Measurements from ENCODE around the gene IPO4. TPM values are rescaled to one million over a fixed set of nuclear protein-coding genes. Genes with fewer than 3 reads are reported as not detected.

Gene IPO4
- polyA plus RNA-seq, 3 donors, result 11.7 to 36.1 (median 26.7) TPM

Other genes starting within 250 kb of the IPO4 start
- 10 to 100 TPM; 30.6 to 56.1 (median 55.8) TPM for gene DHRS4, start 235.0 kb downstream of the IPO4 start, polyA plus RNA-seq
- gene DHRS4L2, start 199.9 kb downstream of the IPO4 start, polyA plus RNA-seq, result 10 to 100 TPM; 21.3 to 51.4 (median 26.8) TPM
- under 1 TPM; 0.10 to 0.56 (median 0.52) TPM for gene CARMIL3, start 136.8 kb downstream of the IPO4 start, polyA plus RNA-seq
- under 1 TPM in 1 of 3 donors, not detected in 2; 0.01 TPM for gene CPNE6, start 117.3 kb downstream of the IPO4 start, polyA plus RNA-seq
- 10 to 100 TPM; 22.0 to 75.5 (median 29.5) TPM for gene PCK2, start 94.5 kb downstream of the IPO4 start, polyA plus RNA-seq
- gene DCAF11, start 74.0 kb downstream of the IPO4 start, polyA plus RNA-seq, result 10 to 100 TPM; 27.7 to 65.1 (median 35.6) TPM
- gene NRL, start 73.9 kb downstream of the IPO4 start, polyA plus RNA-seq, result 1 to 10 TPM; 1.5 to 1.7 (median 1.6) TPM
- 1 to 10 TPM in 1 of 3 donors, under 1 TPM in 1, not detected in 1; 0.61 to 4.6 TPM for gene FITM1, start 58.2 kb downstream of the IPO4 start, polyA plus RNA-seq
- 100 to 1,000 TPM in 2 of 3 donors, 10 to 100 TPM in 1; 98.0 to 228 (median 151) TPM for gene PSME1, start 52.6 kb downstream of the IPO4 start, polyA plus RNA-seq
- gene EMC9, start 47.2 kb downstream of the IPO4 start, polyA plus RNA-seq, result 10 to 100 TPM; 16.3 to 17.3 (median 17.2) TPM
- gene PSME2, start 42.2 kb downstream of the IPO4 start, polyA plus RNA-seq, result 100 to 1,000 TPM in 2 of 3 donors, 10 to 100 TPM in 1; 73.7 to 193 (median 107) TPM
- gene RNF31, start 41.3 kb downstream of the IPO4 start, polyA plus RNA-seq, result 10 to 100 TPM; 36.9 to 49.6 (median 39.3) TPM
- gene IRF9, start 27.6 kb downstream of the IPO4 start, polyA plus RNA-seq, result 10 to 100 TPM; 36.3 to 79.1 (median 42.5) TPM
- 10 to 100 TPM in 1 of 3 donors, 1 to 10 TPM in 2; 3.9 to 19.8 (median 9.4) TPM for gene REC8, start 16.7 kb downstream of the IPO4 start, polyA plus RNA-seq
- 10 to 100 TPM; 13.6 to 44.0 (median 37.7) TPM for gene TM9SF1, start 6.6 kb upstream of the IPO4 start, polyA plus RNA-seq
- under 1 TPM in 2 of 3 donors, not detected in 1; 0.05 to 0.06 TPM for gene TSSK4, start 16.9 kb upstream of the IPO4 start, polyA plus RNA-seq
- 100 to 1,000 TPM in 1 of 3 donors, 10 to 100 TPM in 2; 59.6 to 108 (median 85.4) TPM for gene CHMP4A, start 24.7 kb upstream of the IPO4 start, polyA plus RNA-seq
- 10 to 100 TPM; 17.7 to 47.6 (median 21.9) TPM for gene MDP1, start 27.2 kb upstream of the IPO4 start, polyA plus RNA-seq
- gene NEDD8, start 43.6 kb upstream of the IPO4 start, polyA plus RNA-seq, result 100 to 1,000 TPM in 2 of 3 donors, 10 to 100 TPM in 1; 82.9 to 296 (median 245) TPM
- 10 to 100 TPM; 37.3 to 52.7 (median 52.0) TPM for gene GMPR2, start 44.1 kb upstream of the IPO4 start, polyA plus RNA-seq
- gene TINF2, start 53.8 kb upstream of the IPO4 start, polyA plus RNA-seq, result 10 to 100 TPM; 35.3 to 58.9 (median 49.3) TPM
- 1 to 10 TPM; 2.5 to 4.6 (median 3.3) TPM for gene TGM1, start 74.4 kb upstream of the IPO4 start, polyA plus RNA-seq
- 10 to 100 TPM; 20.7 to 27.0 (median 23.0) TPM for gene RABGGTA, start 82.8 kb upstream of the IPO4 start, polyA plus RNA-seq
- gene DHRS1, start 111.0 kb upstream of the IPO4 start, polyA plus RNA-seq, result 10 to 100 TPM; 11.3 to 26.4 (median 14.8) TPM
- gene NOP9, start 111.0 kb upstream of the IPO4 start, polyA plus RNA-seq, result 10 to 100 TPM in 2 of 3 donors, 1 to 10 TPM in 1; 6.8 to 11.6 (median 11.0) TPM
- gene CIDEB, start 119.2 kb upstream of the IPO4 start, polyA plus RNA-seq, result 10 to 100 TPM; 10.3 to 18.0 (median 10.6) TPM
- gene LTB4R2, start 121.3 kb upstream of the IPO4 start, polyA plus RNA-seq, result 1 to 10 TPM in 2 of 3 donors, under 1 TPM in 1; 0.79 to 5.9 (median 2.6) TPM
- 10 to 100 TPM in 1 of 3 donors, 1 to 10 TPM in 2; 5.1 to 13.3 (median 6.2) TPM for gene LTB4R, start 122.7 kb upstream of the IPO4 start, polyA plus RNA-seq
- 100 to 1,000 TPM in 1 of 3 donors, 10 to 100 TPM in 1, 1 to 10 TPM in 1; 8.7 to 107 (median 56.4) TPM for gene ADCY4, start 146.3 kb upstream of the IPO4 start, polyA plus RNA-seq
- gene RIPK3, start 151.2 kb upstream of the IPO4 start, polyA plus RNA-seq, result 10 to 100 TPM in 1 of 3 donors, 1 to 10 TPM in 2; 7.2 to 15.0 (median 8.4) TPM
- gene NFATC4, start 179.4 kb upstream of the IPO4 start, polyA plus RNA-seq, result 100 to 1,000 TPM in 1 of 3 donors, 10 to 100 TPM in 2; 12.2 to 166 (median 39.6) TPM
- gene NYNRIN, start 210.2 kb upstream of the IPO4 start, polyA plus RNA-seq, result 1 to 10 TPM; 2.7 to 7.6 (median 3.8) TPM
- gene CBLN3, start 240.9 kb upstream of the IPO4 start, polyA plus RNA-seq, result 1 to 10 TPM in 2 of 3 donors, under 1 TPM in 1; 0.89 to 4.3 (median 3.0) TPM
- 10 to 100 TPM; 17.9 to 29.2 (median 24.5) TPM for gene KHNYN, start 241.1 kb upstream of the IPO4 start, polyA plus RNA-seq